HepG2 (cell line): ENCODE data around the gene EXOC6B. TPM values are rescaled to one million over a fixed set of nuclear protein-coding genes. Genes with fewer than 3 reads are reported as not detected.
A peak's percentile ranks its signal among the peaks of the same experiment; 100 is the strongest.

Source experiments
- ATAC-seq: fragments of 200-7000 bp; cut with Tn5 transposase; 3 replicates; pipeline ENCODE4 v1.9.1; 2020; ENCODE audit warnings: mild to moderate bottlenecking, moderate library complexity
- BruUV-seq: library from RNA; stranded (reverse); fragments of 400-500 nt; replicated peaks from 2 replicates; lab custom pipeline; 2021; lab: Mats Ljungman, UMichigan
- CTCF ChIA-PET: fragments of 300-600 bp; formaldehyde crosslinking; extraction: SDS; loops from one replicate; lab custom pipeline; 2021; ENCODE audit warnings: low total read pairs, inconsistent platforms, low intra/inter-chr PET ratio; lab: Yijun Ruan, JAX
- POLR2A ChIA-PET: fragments of 350-600 bp; sonication (Branson Sonifier 250); formaldehyde crosslinking; loops from one replicate; lab custom pipeline; 2020; ENCODE audit warnings: antibody characterized with exemption, inconsistent platforms; lab: Yijun Ruan, JAX
- DNase-seq: peaks from one replicate; pipeline ENCODE4 v3.0.0-alpha.2; 2015; ENCODE audit warnings: low spot score
- FAIRE-seq: peaks from 3 replicates; lab custom pipeline; 2011; peaks lifted over from hg19 to GRCh38; lab: Jason Lieb, UNC
- H2AFZ ChIP-seq: one replicate; pipeline ENCODE4 v1.6.1; 2011; ENCODE audit warnings: low read length, inconsistent platforms
- H3K27ac ChIP-seq: fragments of 300-600 bp; 3 replicates; pipeline ENCODE4 v1.8.0; 2011; ENCODE audit warnings: mixed run types, mild to moderate bottlenecking, mixed read lengths, low read length, inconsistent platforms; ENCODE audit not compliant: insufficient read depth; ENCODE audit errors: extremely low read length
- H3K27me3 ChIP-seq, 2 experiments: fragments of 200-600 bp in 1 of 2; 2 replicates in 1 of 2; 3 replicates in 1 of 2; pipeline versions ENCODE4 v1.6.0 to v1.8.0; 2011; ENCODE audit warnings: low read length in 2 of 2, mild to moderate bottlenecking in 2 of 2, moderate library complexity in 2 of 2, inconsistent platforms in 1 of 2; ENCODE audit not compliant: insufficient read depth in 2 of 2, control insufficient read depth in 1 of 2
- H3K36me3 ChIP-seq, 2 experiments: fragments of 200-600 bp in 1 of 2; replicated peaks in 1 of 2; 2 replicates in 1 of 2; 3 replicates in 1 of 2; pipeline versions ENCODE4 v1.5.1 to v1.8.0; 2011; ENCODE audit warnings: low read length in 2 of 2, inconsistent platforms in 1 of 2; ENCODE audit not compliant: insufficient read depth in 2 of 2, control insufficient read depth in 1 of 2
- H3K4me1 ChIP-seq: 2 replicates; pipeline ENCODE4 v1.5.1; 2012; ENCODE audit warnings: low read length, inconsistent platforms; ENCODE audit not compliant: insufficient read depth
- H3K4me2 ChIP-seq: 2 replicates; pipeline ENCODE4 v1.6.0; 2011; ENCODE audit warnings: low read depth, low read length, inconsistent platforms
- H3K4me3 ChIP-seq, 3 experiments: fragments of 200-600 bp in 1 of 3; sonication (generic), shearing (Covaris generic) in 1 of 3; replicated peaks in 1 of 3; 2 replicates each; pipeline ENCODE4 v1.5.1; 2011 to 2016; ENCODE audit warnings: low read length in 3 of 3, inconsistent platforms in 2 of 3, low read depth in 2 of 3, mild to moderate bottlenecking in 2 of 3, control low read depth in 1 of 3, mixed read lengths in 1 of 3; ENCODE audit not compliant: insufficient read depth in 1 of 3
- H3K79me2 ChIP-seq: one replicate; pipeline ENCODE4 v1.6.1; 2011; ENCODE audit warnings: low read length, inconsistent platforms; ENCODE audit not compliant: insufficient read depth
- H3K9ac ChIP-seq: 2 replicates; pipeline ENCODE4 v1.6.0; 2011; ENCODE audit warnings: mild to moderate bottlenecking, low read depth, low read length, inconsistent platforms; ENCODE audit not compliant: insufficient read depth
- H3K9me3 ChIP-seq: 2 replicates; pipeline ENCODE4 v1.5.1; 2012; ENCODE audit warnings: mild to moderate bottlenecking, low read length
- H4K20me1 ChIP-seq: 2 replicates; pipeline ENCODE4 v1.6.0; 2011; ENCODE audit warnings: inconsistent platforms, mild to moderate bottlenecking, low read length, moderate library complexity; ENCODE audit not compliant: insufficient read depth
- NRL ChIP-seq: sonication (generic); formaldehyde crosslinking; IDR thresholded peaks from 2 replicates; pipeline ENCODE4 v1.5.0; 2020; ENCODE audit warnings: missing genetic modification reagents, mild to moderate bottlenecking, moderate library complexity, borderline replicate concordance
- PBX2 ChIP-seq: IDR thresholded peaks from 2 replicates; pipeline ENCODE4 v1.6.1; 2016; ENCODE audit warnings: control low read depth
- POGK ChIP-seq: sonication (generic); formaldehyde crosslinking; conservative IDR thresholded peaks from 2 replicates; pipeline ENCODE4 v1.8.0; 2022; ENCODE audit warnings: mild to moderate bottlenecking, moderate library complexity, missing genetic modification reagents
- PRPF4 ChIP-seq: fragments of 200-400 bp; formaldehyde crosslinking; IDR thresholded peaks from 2 replicates; pipeline ENCODE4 v1.6.1; 2016; ENCODE audit warnings: low read length, low read depth; ENCODE audit not compliant: poor library complexity, severe bottlenecking
- RERE ChIP-seq: IDR thresholded peaks from 2 replicates; pipeline ENCODE4 v1.6.1; 2016; ENCODE audit warnings: low read depth, missing genetic modification reagents, missing compliant biosample characterization
- RORA ChIP-seq: sonication (generic); formaldehyde crosslinking; IDR thresholded peaks from 2 replicates; pipeline ENCODE4 v1.5.0; 2020; ENCODE audit warnings: mild to moderate bottlenecking, missing genetic modification reagents, moderate library complexity
- SP1 ChIP-seq, 2 experiments: fragments of 450-650 bp in 1 of 2; sonication (generic) in 1 of 2; formaldehyde crosslinking in 1 of 2; IDR thresholded peaks; 2 replicates each; pipeline versions ENCODE4 v1.4.0 to v1.6.1; 2016 to 2020; ENCODE audit warnings: missing genetic modification reagents in 1 of 2
- ZNF101 ChIP-seq: sonication (generic); formaldehyde crosslinking; IDR thresholded peaks from 2 replicates; pipeline ENCODE4 v1.4.0; 2020; ENCODE audit warnings: mild to moderate bottlenecking, low read depth, missing genetic modification reagents, borderline replicate concordance
- ZNF20 ChIP-seq: sonication (generic); formaldehyde crosslinking; IDR thresholded peaks from 2 replicates; pipeline ENCODE4 v1.4.0; 2020; ENCODE audit warnings: mild to moderate bottlenecking, moderate library complexity, missing genetic modification reagents
- ZNF782 ChIP-seq: sonication (generic); formaldehyde crosslinking; IDR thresholded peaks from 2 replicates; pipeline ENCODE4 v1.4.0; 2020; ENCODE audit warnings: missing genetic modification reagents, mild to moderate bottlenecking, borderline replicate concordance
- WGBS: methylation state at CpG from one replicate; pipeline ENCODE4 v1.1.6; 2017; ENCODE audit warnings: low lambda C conversion rate; 5-methylcytosine and 5-hydroxymethylcytosine counted together
- in situ Hi-C: cut with HindIII; loops from 2 replicates; pipeline ENCODE4 v1.10.0; 2017; ENCODE audit warnings: low pct_unique_long_range_greater_than_20kb; ENCODE audit not compliant: extremely low pct_ligation_motif_present
- intact Hi-C: fragments of 100-400 bp; cut with micrococcal nuclease; formaldehyde crosslinking; loops from one replicate; pipeline ENCODE4 v1.10.0; 2022; ENCODE audit not compliant: unreplicated experiment
- polyA plus RNA-seq, 8 experiments: library from polyadenylated mRNA; depleted of rRNA in 3 of 8; stranded (reverse) in 7 of 8; unstranded in 1 of 8; fragments of >200 nt; fragmentation: Illumina TruSeq in 4 of 8; extraction: Trizol in 4 of 8; gene quantifications; 2 replicates each; pipeline versions ENCODE4 v1.2.1 to v1.2.3, GENCODE V29; 2011 to 2016; ENCODE audit warnings: low read depth in 4 of 8, missing spikeins in 1 of 8, mixed read lengths in 1 of 8; ENCODE audit not compliant: insufficient read depth in 1 of 8
- total RNA-seq, 5 experiments: library from RNA; depleted of rRNA; stranded (reverse); fragments of >200 nt; fragmentation: Illumina TruSeq; extraction: Trizol; gene quantifications; 2 replicates each; pipeline ENCODE4 v1.2.3, GENCODE V29; 2016; ENCODE audit warnings: low read depth in 1 of 5
- TF ChIP-seq, protein P1 (sequence below): sonication (generic); formaldehyde crosslinking; IDR thresholded peaks from 2 replicates; pipeline ENCODE4 v1.5.0; 2020; ENCODE audit warnings: mild to moderate bottlenecking, missing genetic modification reagents

EXOC6B gene
- total and polyA plus RNA-seq, 2 of the 13 experiments (the other 11 are each of a cell fraction or from before 2014, with no cell fraction given) = 9.1 to 15.9 TPM

GRCh38 chr2:72150157-72150860 lies 675.5 kb downstream of the EXOC6B start:
- DNase-seq (peak; percentile 75), ATAC-seq (peak; percentile 85), FAIRE-seq (peak; percentile 99)
- intact Hi-C loops (loop anchor here (1.0 to 5.0 kb wide), 8 partner anchors 46 to 605 kb away; no protein-coding TSS in a partner anchor), in situ Hi-C loops (loop anchor here (5.0 kb wide), 4 partner anchors 223 to 603 kb away; no protein-coding TSS in a partner anchor)
- H2AFZ ChIP-seq = no peak overlapping the region
- peaks cover 38 to 93% of the 10 kb centered on the region in 2 experiments for H3K27me3 ChIP-seq
- H3K79me2 ChIP-seq = no peaks in the 10 kb centered on the region
- POLR2A ChIA-PET = interaction anchor here (1.0 kb wide), 1 partner anchor 227 kb away, joined by 9 read pairs; no protein-coding TSS in a partner anchor
- CTCF ChIA-PET = interaction anchor here (0.7 to 3.4 kb wide), 9 partner anchors 13 to 605 kb away, joined by 3 to 56 read pairs (median 8); no protein-coding TSS in a partner anchor
- H3K4me2 ChIP-seq = peak overlapping the region; percentile 80
- H3K4me1 ChIP-seq = peaks cover 30% of the 10 kb centered on the region
- no peak overlapping the region for H3K9ac ChIP-seq
- H4K20me1 ChIP-seq = peaks cover 14% of the 10 kb centered on the region; the same call in 1 of the 2 replicates
- 7% methylated on average over 28 of the region's 28 CpGs for WGBS
- BruUV-seq = no TSS peak
- H3K4me3 ChIP-seq = peak overlapping the region in 2 of 3 experiments; percentile 46 to 70; a peak in 3 of 6 replicates
- H3K36me3 ChIP-seq = no peaks in the 10 kb centered on the region
- peaks cover 7% of the 10 kb centered on the region; the same call in 1 of the 2 replicates for H3K9me3 ChIP-seq
- H3K27ac ChIP-seq = no peak overlapping the region
- TF ChIP-seq RORA (CRISPR knock-in tag) (no peak), RERE (CRISPR knock-in tag) (no peak), NRL (CRISPR knock-in tag) (no peak), ZNF101 (no peak), ZNF782 (CRISPR knock-in tag) (peak; percentile 38; the same call in 1 of the 2 replicates), SP1 (IDR thresholded peaks at IDR 0.05) (no peak), SP1 (CRISPR knock-in tag; IDR thresholded peaks at IDR 0.05) (no peak), POGK (no peak), ZNF20 (CRISPR knock-in tag) (no peak), PBX2 (no peak), PRPF4 (no peak)
- TF ChIP-seq, protein P1, sequence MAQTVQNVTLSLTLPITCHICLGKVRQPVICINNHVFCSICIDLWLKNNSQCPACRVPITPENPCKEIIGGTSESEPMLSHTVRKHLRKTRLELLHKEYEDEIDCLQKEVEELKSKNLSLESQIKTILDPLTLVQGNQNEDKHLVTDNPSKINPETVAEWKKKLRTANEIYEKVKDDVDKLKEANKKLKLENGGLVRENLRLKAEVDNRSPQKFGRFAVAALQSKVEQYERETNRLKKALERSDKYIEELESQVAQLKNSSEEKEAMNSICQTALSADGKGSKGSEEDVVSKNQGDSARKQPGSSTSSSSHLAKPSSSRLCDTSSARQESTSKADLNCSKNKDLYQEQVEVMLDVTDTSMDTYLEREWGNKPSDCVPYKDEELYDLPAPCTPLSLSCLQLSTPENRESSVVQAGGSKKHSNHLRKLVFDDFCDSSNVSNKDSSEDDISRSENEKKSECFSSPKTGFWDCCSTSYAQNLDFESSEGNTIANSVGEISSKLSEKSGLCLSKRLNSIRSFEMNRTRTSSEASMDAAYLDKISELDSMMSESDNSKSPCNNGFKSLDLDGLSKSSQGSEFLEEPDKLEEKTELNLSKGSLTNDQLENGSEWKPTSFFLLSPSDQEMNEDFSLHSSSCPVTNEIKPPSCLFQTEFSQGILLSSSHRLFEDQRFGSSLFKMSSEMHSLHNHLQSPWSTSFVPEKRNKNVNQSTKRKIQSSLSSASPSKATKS (CRISPR knock-in tag) = no peak
